Endothelial cell of umbilical vein (primary cell): ENCODE measurements around the gene POU3F1. TPM values are rescaled to one million over a fixed set of nuclear protein-coding genes. Genes with fewer than 3 reads are reported as not detected.

ENCODE experiments used
- BruUV-seq: library from RNA; stranded (reverse); fragments of 400-500 nt; replicated peaks from 2 replicates; lab custom pipeline; 2021; lab: Mats Ljungman, UMichigan
- CTCF ChIA-PET: fragments of 300-600, 350-600 bp; sonication (Branson Sonifier 250); formaldehyde crosslinking; loops from one replicate; lab custom pipeline; 2021; ENCODE audit warnings: antibody characterized with exemption, inconsistent platforms; lab: Charles Lee
- POLR2A ChIA-PET: fragments of 300-600, 350-600 bp; sonication (Branson Sonifier 250); formaldehyde crosslinking; loops from one replicate; lab custom pipeline; 2021; ENCODE audit warnings: antibody characterized with exemption, inconsistent platforms; lab: Charles Lee
- DNase-seq: peaks from one replicate; pipeline ENCODE4 v3.0.0-alpha.2; 2011; ENCODE audit warnings: low read depth, low spot score
- FAIRE-seq: peaks from 2 replicates; lab custom pipeline; 2011; peaks lifted over from hg19 to GRCh38; lab: Jason Lieb, UNC
- H2AFZ ChIP-seq: 2 replicates; pipeline ENCODE4 v1.6.0; 2012; ENCODE audit warnings: low read depth, low read length, control low read depth, inconsistent platforms
- H3K27ac ChIP-seq: 2 replicates; pipeline ENCODE4 v1.5.1; 2011; ENCODE audit warnings: low read depth, mild to moderate bottlenecking, control low read depth, low read length, moderate library complexity; ENCODE audit not compliant: insufficient read depth
- H3K27me3 ChIP-seq, 2 experiments: 2 replicates each; pipeline versions ENCODE4 v1.6.0 to v1.6.1; 2011; ENCODE audit warnings: low read length in 2 of 2, mixed read lengths in 1 of 2; ENCODE audit not compliant: control insufficient read depth in 2 of 2, insufficient read depth in 2 of 2
- H3K36me3 ChIP-seq, 2 experiments: 2 replicates in 1 of 2; 3 replicates in 1 of 2; pipeline ENCODE4 v1.5.1; 2011; ENCODE audit warnings: low read length in 2 of 2, mild to moderate bottlenecking in 1 of 2, moderate library complexity in 1 of 2; ENCODE audit not compliant: control insufficient read depth in 2 of 2, insufficient read depth in 2 of 2; ENCODE audit errors: extremely low read depth in 1 of 2
- H3K4me1 ChIP-seq: 3 replicates; pipeline ENCODE4 v1.5.1; 2011; ENCODE audit warnings: mild to moderate bottlenecking, low read length; ENCODE audit not compliant: control insufficient read depth, insufficient read depth; ENCODE audit errors: extremely low read depth
- H3K4me2 ChIP-seq: 2 replicates; pipeline ENCODE4 v1.6.1; 2011; ENCODE audit warnings: low read length, control low read depth, mixed read lengths; ENCODE audit not compliant: insufficient read depth
- H3K4me3 ChIP-seq, 3 experiments: fragments of 200-600 bp in 1 of 3; sonication (generic), shearing (Covaris generic) in 1 of 3; replicated peaks in 1 of 3; 2 replicates each; pipeline ENCODE4 v1.5.1; 2011 to 2016; ENCODE audit warnings: control low read depth in 3 of 3, low read length in 3 of 3, mild to moderate bottlenecking in 2 of 3, inconsistent platforms in 1 of 3, low read depth in 1 of 3, moderate library complexity in 1 of 3; ENCODE audit not compliant: insufficient read depth in 1 of 3
- H3K79me2 ChIP-seq: 2 replicates; pipeline ENCODE4 v1.6.0; 2012; ENCODE audit warnings: low read length, inconsistent platforms; ENCODE audit not compliant: control insufficient read depth, insufficient read depth
- H3K9ac ChIP-seq: replicated peaks from 2 replicates; pipeline ENCODE3; 2011; ENCODE audit warnings: low read length, control low read depth; ENCODE audit not compliant: insufficient read depth; ENCODE audit errors: extremely low read depth
- H3K9me1 ChIP-seq: replicated peaks from 3 replicates; pipeline ENCODE4 v1.6.0; 2011; ENCODE audit warnings: mild to moderate bottlenecking, low read length; ENCODE audit not compliant: control insufficient read depth, insufficient read depth; ENCODE audit errors: extremely low read depth
- H3K9me3 ChIP-seq: replicated peaks from 2 replicates; pipeline ENCODE4 v1.5.1; 2012; ENCODE audit warnings: low read length, inconsistent platforms; ENCODE audit not compliant: control insufficient read depth, insufficient read depth
- H4K20me1 ChIP-seq: replicated peaks from 2 replicates; pipeline ENCODE3; 2011; ENCODE audit warnings: mild to moderate bottlenecking, low read length; ENCODE audit not compliant: control insufficient read depth, insufficient read depth; ENCODE audit errors: extremely low read depth
- EZH2 ChIP-seq: IDR thresholded peaks from 2 replicates; pipeline ENCODE4 v1.6.1; 2012; ENCODE audit warnings: borderline replicate concordance, low read depth, mild to moderate bottlenecking, moderate library complexity, low read length, inconsistent platforms; ENCODE audit not compliant: severe bottlenecking
- FOS ChIP-seq: IDR thresholded peaks from 2 replicates; pipeline ENCODE4 v1.6.1; 2011; ENCODE audit warnings: mild to moderate bottlenecking, low read length, moderate library complexity, borderline replicate concordance; ENCODE audit not compliant: insufficient read depth
- JUN ChIP-seq: IDR thresholded peaks from 2 replicates; pipeline ENCODE4 v1.6.1; 2011; ENCODE audit warnings: borderline replicate concordance, low read depth; ENCODE audit not compliant: insufficient read length, insufficient read depth
- MYC ChIP-seq: IDR thresholded peaks from one replicate; pipeline ENCODE4 v1.6.1; 2011; ENCODE audit warnings: mild to moderate bottlenecking, low read depth, low read length
- POLR2A ChIP-seq: IDR thresholded peaks from 2 replicates; pipeline ENCODE4 v1.6.1; 2012; ENCODE audit warnings: low read depth, mild to moderate bottlenecking, control low read depth, low read length
- POLR2AphosphoS5 ChIP-seq: IDR thresholded peaks from 2 replicates; pipeline ENCODE4 v1.6.1; 2012; ENCODE audit warnings: low read depth, mild to moderate bottlenecking, control low read depth, low read length, moderate library complexity; ENCODE audit not compliant: insufficient read depth
- dilution Hi-C: fragments of 300-500 bp; cut with MboI; formaldehyde crosslinking; loops from one replicate; pipeline ENCODE4 v1.15.0; 2019; ENCODE audit warnings: low sequenced_read_pairs; ENCODE audit not compliant: extremely low pct_ligation_motif_present
- intact Hi-C: fragments of 100-400 bp; cut with micrococcal nuclease; formaldehyde crosslinking; loops from one replicate; pipeline ENCODE4 v1.10.0; 2022
- polyA plus RNA-seq, 4 experiments: library from polyadenylated mRNA; depleted of rRNA in 3 of 4; stranded (reverse) in 3 of 4; unstranded in 1 of 4; fragments of >200 nt; gene quantifications; 2 replicates each; pipeline versions ENCODE4 v1.2.1 to v1.2.3, GENCODE V29; 2011 to 2012; ENCODE audit warnings: missing spikeins in 1 of 4
- total RNA-seq: library from RNA; stranded (reverse); gene quantifications from 2 replicates; pipeline ENCODE4 v1.2.3, GENCODE V29; 2021

The POU3F1 gene
- total and polyA plus RNA-seq, 2 donors (not counting 3 experiments of a cell fraction or from before 2014, with no cell fraction given): not detected

- peak; percentile 78 for TF ChIP-seq JUN
- peak; percentile 60 for TF ChIP-seq FOS
- no peak for TF ChIP-seq EZH2
- TF ChIP-seq POLR2AphosphoS5: peak; percentile 34
- peak; percentile 16 for TF ChIP-seq POLR2A
- no peak for TF ChIP-seq MYC
- no peaks in the 10 kb centered on the region for H4K20me1 ChIP-seq
- peak overlapping the region; percentile 66 for H3K4me2 ChIP-seq
- H3K4me3 ChIP-seq: peak overlapping the region in 1 of 3 experiments; percentile 20
- peaks cover 63% of the 10 kb centered on the region for H3K4me1 ChIP-seq
- dilution Hi-C loops: no loop called here
- intact Hi-C loops: loop anchor here (1.0 to 5.0 kb wide), 5 partner anchors 12 to 193 kb away; partner anchors contain the start of genes C1orf122, UTP11 and YRDC
- no peaks in the 10 kb centered on the region for H3K27me3 ChIP-seq
- peak; percentile 86 for DNase-seq
- no peak for FAIRE-seq
- peaks cover 44% of the 10 kb centered on the region for H3K79me2 ChIP-seq
- ChIA-PET CTCF (interaction anchor here (1.0 to 1.8 kb wide), 8 partner anchors 9 to 26 kb away, joined by 3 to 11 read pairs (median 4); no protein-coding TSS in a partner anchor), POLR2A (interaction anchor here (0.5 to 2.8 kb wide), 5 partner anchors 10 to 15 kb away, joined by 3 to 14 read pairs (median 4); partner anchors contain the start of gene UTP11)
- no peaks in the 10 kb centered on the region for H3K9me3 ChIP-seq
- peaks cover 9 to 14% of the 10 kb centered on the region in 2 experiments for H3K36me3 ChIP-seq
- peak overlapping the region; percentile 95 for H3K9ac ChIP-seq
- peak overlapping the region; percentile 99 for H3K27ac ChIP-seq
- no peaks in the 10 kb centered on the region for H3K9me1 ChIP-seq
- TSS peak; percentile 79 for BruUV-seq
- peak overlapping the region; percentile 4 for H2AFZ ChIP-seq
Measured at GRCh38 chr1:38000529-38001455, 45.8 kb downstream of the POU3F1 start.
